Measurements from ENCODE around the gene RBM19. TPM values are rescaled to one million over a fixed set of nuclear protein-coding genes. Genes with fewer than 3 reads are reported as not detected.

The RBM19 gene
- polyA plus RNA-seq, 1 donor, result 27.2 TPM

- Histone ChIP-seq H3K36me3 (ENCODE audit: control insufficient read depth, insufficient read depth, low read length) (no peaks in the 10 kb centered on the region), H3K4me1 (ENCODE audit: control insufficient read depth, insufficient read depth, low read length) (no peaks in the 10 kb centered on the region), H3K9me3 (ENCODE audit: control insufficient read depth, low read depth, low read length) (no peaks in the 10 kb centered on the region), H3K4me3 (ENCODE audit: low read length) (no peak overlapping the region), H3K27ac (ENCODE audit: low read length) (no peak overlapping the region), H3K27me3 (ENCODE audit: control insufficient read depth, insufficient read depth, low read length) (peaks cover 5% of the 10 kb centered on the region)
- no peak for DNase-seq
- WGBS (ENCODE audit: insufficient coverage, low lambda C conversion rate), result 70% methylated on average over 2 of the region's 4 CpGs
Measured at GRCh38 chr12:113988976-113989375, 22.9 kb upstream of the RBM19 start.

DNA sequence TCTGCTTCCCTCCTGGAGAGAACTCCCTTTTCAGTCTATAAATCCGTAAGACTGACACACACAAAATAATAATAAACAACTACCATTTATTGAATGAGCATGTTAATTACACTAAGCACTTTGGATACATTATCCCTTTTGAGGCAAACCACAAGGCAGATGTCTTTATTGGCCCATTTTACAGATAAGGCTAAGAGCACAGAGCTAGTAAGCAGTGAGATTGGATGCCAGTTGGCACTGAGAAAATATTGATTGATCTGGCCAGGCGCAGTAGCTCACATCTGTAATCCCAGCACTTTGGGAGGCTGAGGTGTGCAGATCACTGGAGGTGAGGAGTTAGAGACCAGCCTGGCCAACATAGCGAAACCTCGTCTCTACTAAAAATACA, 21.9 kb upstream of the RBM19 start:
- DNase-seq, result no peak
- Histone ChIP-seq H3K9me3 (ENCODE audit: control insufficient read depth, low read depth, low read length) (no peaks in the 10 kb centered on the region), H3K36me3 (ENCODE audit: control insufficient read depth, insufficient read depth, low read length) (no peaks in the 10 kb centered on the region), H3K4me1 (ENCODE audit: control insufficient read depth, insufficient read depth, low read length) (no peaks in the 10 kb centered on the region), H3K27me3 (ENCODE audit: control insufficient read depth, insufficient read depth, low read length) (no peaks in the 10 kb centered on the region), H3K4me3 (ENCODE audit: low read length) (no peak overlapping the region), H3K27ac (ENCODE audit: low read length) (no peak overlapping the region)
- no CpG with 5 or more reads among the region's 4 CpGs for WGBS (ENCODE audit: insufficient coverage, low lambda C conversion rate)

- no peak overlapping the region for H3K4me3 ChIP-seq (ENCODE audit: low read length)
- H3K4me1 ChIP-seq (ENCODE audit: control insufficient read depth, insufficient read depth, low read length), result no peaks in the 10 kb centered on the region
- H3K27me3 ChIP-seq (ENCODE audit: control insufficient read depth, insufficient read depth, low read length), result no peaks in the 10 kb centered on the region
- H3K36me3 ChIP-seq (ENCODE audit: control insufficient read depth, insufficient read depth, low read length), result no peaks in the 10 kb centered on the region
- no CpG with 5 or more reads among the region's 6 CpGs for WGBS (ENCODE audit: insufficient coverage, low lambda C conversion rate)
- peak in 1 of 2 donors; percentile 30 for DNase-seq
- no peaks in the 10 kb centered on the region for H3K9me3 ChIP-seq (ENCODE audit: control insufficient read depth, low read depth, low read length)
- H3K27ac ChIP-seq (ENCODE audit: low read length), result no peak overlapping the region
Measured at GRCh38 chr12:113987261-113988063, 21.3 kb upstream of the RBM19 start.

DNA sequence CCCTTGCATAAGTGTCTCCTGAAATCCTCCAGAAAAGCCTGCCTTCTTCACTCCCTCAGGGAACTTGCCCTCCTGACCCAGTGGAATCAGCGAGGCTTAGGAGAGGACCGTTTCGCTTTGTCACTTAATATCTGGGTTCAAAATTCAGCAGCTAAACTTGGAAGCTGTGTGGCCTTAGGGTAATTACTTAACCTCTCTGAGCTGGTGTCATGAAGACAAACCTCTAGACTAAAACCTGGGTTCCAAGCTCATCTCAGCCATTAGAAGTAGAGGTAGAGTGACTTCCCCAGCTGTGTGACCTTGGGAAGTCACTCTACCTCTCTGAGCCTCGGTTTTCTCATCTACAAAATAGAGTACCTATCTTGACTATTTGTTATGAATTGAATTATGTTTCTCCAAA, 18.3 kb upstream of the RBM19 start:
- Histone ChIP-seq H3K27me3 (ENCODE audit: control insufficient read depth, insufficient read depth, low read length) (no peaks in the 10 kb centered on the region), H3K27ac (ENCODE audit: low read length) (no peak overlapping the region), H3K36me3 (ENCODE audit: control insufficient read depth, insufficient read depth, low read length) (no peaks in the 10 kb centered on the region), H3K9me3 (ENCODE audit: control insufficient read depth, low read depth, low read length) (no peaks in the 10 kb centered on the region), H3K4me3 (ENCODE audit: low read length) (no peak overlapping the region), H3K4me1 (ENCODE audit: control insufficient read depth, insufficient read depth, low read length) (no peaks in the 10 kb centered on the region)
- no CpG with 5 or more reads among the region's 4 CpGs for WGBS (ENCODE audit: insufficient coverage, low lambda C conversion rate)
- DNase-seq, result no peak

GRCh38 chr12:113983777-113984448, 17.8 kb upstream of the RBM19 start:
- WGBS (ENCODE audit: insufficient coverage, low lambda C conversion rate), result no CpG with 5 or more reads among the region's 4 CpGs
- no peaks in the 10 kb centered on the region for H3K27me3 ChIP-seq (ENCODE audit: control insufficient read depth, insufficient read depth, low read length)
- H3K4me1 ChIP-seq (ENCODE audit: control insufficient read depth, insufficient read depth, low read length), result no peaks in the 10 kb centered on the region
- no peak overlapping the region for H3K27ac ChIP-seq (ENCODE audit: low read length)
- no peak for DNase-seq
- H3K9me3 ChIP-seq (ENCODE audit: control insufficient read depth, low read depth, low read length), result no peaks in the 10 kb centered on the region
- H3K4me3 ChIP-seq (ENCODE audit: low read length), result no peak overlapping the region
- no peaks in the 10 kb centered on the region for H3K36me3 ChIP-seq (ENCODE audit: control insufficient read depth, insufficient read depth, low read length)

DNA sequence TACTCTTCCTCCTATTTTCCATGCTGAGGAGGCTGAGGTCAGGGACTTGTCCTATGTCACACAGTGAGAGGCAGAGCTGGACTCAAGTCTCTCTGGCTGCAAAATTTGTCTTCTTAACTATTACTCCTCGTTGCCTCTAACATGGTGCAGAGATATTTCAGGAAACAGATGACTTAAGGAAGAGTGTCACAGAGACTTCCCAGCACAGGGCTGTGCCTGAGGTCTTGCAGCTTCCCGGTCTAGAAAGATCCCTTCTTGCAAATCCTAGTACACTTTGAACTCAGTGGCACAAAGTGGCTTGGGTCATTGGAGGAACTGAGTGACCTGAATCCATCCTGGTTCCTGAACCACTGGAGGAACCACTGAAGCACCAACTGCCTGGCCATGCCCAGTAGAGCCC, 17.1 kb upstream of the RBM19 start:
- Histone ChIP-seq H3K36me3 (ENCODE audit: control insufficient read depth, insufficient read depth, low read length) (no peaks in the 10 kb centered on the region), H3K27me3 (ENCODE audit: control insufficient read depth, insufficient read depth, low read length) (no peaks in the 10 kb centered on the region), H3K27ac (ENCODE audit: low read length) (no peak overlapping the region), H3K9me3 (ENCODE audit: control insufficient read depth, low read depth, low read length) (no peaks in the 10 kb centered on the region), H3K4me1 (ENCODE audit: control insufficient read depth, insufficient read depth, low read length) (no peaks in the 10 kb centered on the region), H3K4me3 (ENCODE audit: low read length) (no peak overlapping the region)
- WGBS (ENCODE audit: insufficient coverage, low lambda C conversion rate), result no CpG with 5 or more reads among the region's 2 CpGs
- DNase-seq, result no peak

GRCh38 chr12:113981876-113982275, 15.8 kb upstream of the RBM19 start:
- no CpG with 5 or more reads among the region's 3 CpGs for WGBS (ENCODE audit: insufficient coverage, low lambda C conversion rate)
- no peak overlapping the region for H3K27ac ChIP-seq (ENCODE audit: low read length)
- no peak overlapping the region for H3K4me3 ChIP-seq (ENCODE audit: low read length)
- no peaks in the 10 kb centered on the region for H3K27me3 ChIP-seq (ENCODE audit: control insufficient read depth, insufficient read depth, low read length)
- DNase-seq, result no peak
- H3K9me3 ChIP-seq (ENCODE audit: control insufficient read depth, low read depth, low read length), result no peaks in the 10 kb centered on the region
- no peaks in the 10 kb centered on the region for H3K36me3 ChIP-seq (ENCODE audit: control insufficient read depth, insufficient read depth, low read length)
- H3K4me1 ChIP-seq (ENCODE audit: control insufficient read depth, insufficient read depth, low read length), result no peaks in the 10 kb centered on the region

DNA sequence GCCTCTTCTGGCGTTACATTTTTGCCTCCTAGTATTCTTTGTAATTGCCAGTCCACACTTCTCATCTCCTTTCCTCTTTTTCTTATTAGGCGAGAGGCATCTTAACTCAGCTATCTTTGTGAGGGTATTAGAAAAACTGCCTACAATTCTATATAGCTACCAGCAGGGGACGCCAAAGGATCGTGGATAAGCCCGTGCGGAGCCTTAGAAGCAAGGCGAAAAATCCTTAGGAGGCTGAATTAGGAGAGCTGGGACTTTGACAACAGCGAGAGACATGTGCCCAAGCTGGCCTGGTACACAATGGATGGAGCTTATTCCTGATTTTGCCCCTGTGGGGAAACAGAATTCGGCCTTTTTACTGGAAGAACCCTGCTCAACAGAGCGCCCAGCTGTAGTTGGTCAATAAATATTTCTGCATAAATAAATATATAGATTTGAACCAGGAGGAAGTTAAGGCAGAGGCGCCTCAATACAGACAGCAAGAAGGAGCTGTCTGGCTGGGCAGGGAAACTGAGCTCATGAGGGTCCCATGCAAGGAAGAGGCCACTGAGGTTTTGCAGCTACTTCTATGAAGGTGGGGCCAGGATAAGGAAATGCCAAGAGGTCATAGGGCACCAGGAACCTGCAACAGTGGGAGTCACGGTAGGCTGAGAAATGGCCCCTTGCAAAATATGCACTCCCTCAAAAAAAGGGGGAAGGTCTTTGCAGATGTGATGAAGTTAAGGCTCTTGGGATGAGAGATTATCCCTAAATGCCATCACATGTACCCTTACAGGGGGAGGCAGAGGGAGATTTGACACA, 14.6 kb upstream of the RBM19 start:
- Histone ChIP-seq H3K27me3 (ENCODE audit: control insufficient read depth, insufficient read depth, low read length) (no peaks in the 10 kb centered on the region), H3K36me3 (ENCODE audit: control insufficient read depth, insufficient read depth, low read length) (no peaks in the 10 kb centered on the region), H3K9me3 (ENCODE audit: control insufficient read depth, low read depth, low read length) (no peaks in the 10 kb centered on the region), H3K4me3 (ENCODE audit: low read length) (no peak overlapping the region), H3K4me1 (ENCODE audit: control insufficient read depth, insufficient read depth, low read length) (no peaks in the 10 kb centered on the region), H3K27ac (ENCODE audit: low read length) (no peak overlapping the region)
- 58% methylated on average over 2 of the region's 12 CpGs for WGBS (ENCODE audit: insufficient coverage, low lambda C conversion rate)
- DNase-seq, result peak; percentile 33 to 46

DNA sequence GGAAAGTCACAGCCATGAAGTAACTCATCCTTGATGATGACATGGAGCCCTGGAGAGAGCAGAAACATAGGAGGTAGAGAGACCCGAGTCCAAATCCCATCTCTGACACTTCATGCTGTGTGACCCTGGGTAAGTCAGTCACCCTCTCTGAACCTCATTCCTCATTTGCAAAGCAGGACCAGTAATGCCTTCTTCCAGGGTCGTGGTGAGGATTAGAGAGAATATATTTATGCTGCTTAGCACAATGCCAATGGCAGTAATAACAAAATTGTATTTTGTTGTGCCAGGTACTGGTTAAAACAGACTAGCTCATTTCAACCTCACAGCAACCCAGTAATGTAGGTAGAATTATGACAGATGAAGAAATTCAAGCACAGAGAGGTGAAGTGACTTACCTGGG, 13.9 kb upstream of the RBM19 start:
- H3K27me3 ChIP-seq (ENCODE audit: control insufficient read depth, insufficient read depth, low read length), result no peaks in the 10 kb centered on the region
- H3K36me3 ChIP-seq (ENCODE audit: control insufficient read depth, insufficient read depth, low read length), result no peaks in the 10 kb centered on the region
- WGBS (ENCODE audit: insufficient coverage, low lambda C conversion rate), result no CpG with 5 or more reads among the region's 2 CpGs
- H3K4me1 ChIP-seq (ENCODE audit: control insufficient read depth, insufficient read depth, low read length), result no peaks in the 10 kb centered on the region
- no peaks in the 10 kb centered on the region for H3K9me3 ChIP-seq (ENCODE audit: control insufficient read depth, low read depth, low read length)
- no peak for DNase-seq
- H3K27ac ChIP-seq (ENCODE audit: low read length), result no peak overlapping the region
- H3K4me3 ChIP-seq (ENCODE audit: low read length), result no peak overlapping the region

DNA sequence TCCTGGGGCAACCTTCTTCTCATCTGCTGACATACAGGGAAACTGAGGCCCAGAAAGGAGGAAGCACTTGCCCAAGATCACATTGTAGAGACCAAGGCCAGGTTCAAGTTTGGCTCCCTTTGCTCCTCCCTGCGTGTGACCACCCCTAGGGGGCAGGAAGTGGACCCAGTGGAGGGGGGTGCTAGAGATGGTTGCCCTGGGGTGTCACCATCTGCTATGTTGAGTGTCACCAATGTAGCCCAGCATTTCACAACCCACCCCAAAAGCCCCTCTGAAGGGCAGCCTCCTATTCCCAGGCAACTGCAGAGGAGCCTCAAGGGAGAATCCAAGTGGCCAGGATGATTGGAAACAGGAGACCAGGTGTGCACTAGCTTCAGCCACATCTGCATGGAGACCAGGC, 12.0 kb upstream of the RBM19 start:
- H3K4me3 ChIP-seq (ENCODE audit: low read length), result no peak overlapping the region
- no CpG with 5 or more reads among the region's 1 CpG for WGBS (ENCODE audit: insufficient coverage, low lambda C conversion rate)
- H3K4me1 ChIP-seq (ENCODE audit: control insufficient read depth, insufficient read depth, low read length), result no peaks in the 10 kb centered on the region
- no peak overlapping the region for H3K27ac ChIP-seq (ENCODE audit: low read length)
- no peaks in the 10 kb centered on the region for H3K36me3 ChIP-seq (ENCODE audit: control insufficient read depth, insufficient read depth, low read length)
- no peaks in the 10 kb centered on the region for H3K27me3 ChIP-seq (ENCODE audit: control insufficient read depth, insufficient read depth, low read length)
- no peak for DNase-seq
- H3K9me3 ChIP-seq (ENCODE audit: control insufficient read depth, low read depth, low read length), result no peaks in the 10 kb centered on the region
